ENCODE measurements around the gene SREK1. TPM values are rescaled to one million over a fixed set of nuclear protein-coding genes. Genes with fewer than 3 reads are reported as not detected.

SREK1 gene
- total RNA-seq, 4 donors from 2014 or later: 63.0 to 118 (median 102) TPM

- Histone ChIP-seq H3K9me3 (peaks cover 0 to 11% (median 0%) of the 10 kb centered on the region in 4 donors), H3K27me3 (no peaks in the 10 kb centered on the region), H3K4me1 (no peaks in the 10 kb centered on the region), H3K4me3 (no peak overlapping the region), H3K27ac (no peak overlapping the region), H3K36me3 (no peaks in the 10 kb centered on the region)
- DNase-seq (ENCODE audit: low spot score in 2 of 2): no peak
- TF ChIP-seq CTCF (IDR thresholded peaks at IDR 0.05): no peak
- no peak for TF ChIP-seq EP300 (IDR thresholded peaks at IDR 0.05)
- no peak for TF ChIP-seq POLR2A (IDR thresholded peaks at IDR 0.05)
- WGBS, 2 donors: 85 to 87% methylated on average over 8 of the region's 8 CpGs
Observed at GRCh38 chr5:66224773-66225553, 80.9 kb downstream of the SREK1 start.

GRCh38 chr5:66230551-66230950 lies 86.5 kb downstream of the SREK1 start:
- 68 to 74% methylated on average over 1 of the region's 1 CpG for WGBS, 2 donors
- Histone ChIP-seq H3K27me3 (no peaks in the 10 kb centered on the region), H3K9me3 (peaks cover 0 to 4% (median 0%) of the 10 kb centered on the region in 4 donors), H3K36me3 (no peaks in the 10 kb centered on the region), H3K4me3 (no peak overlapping the region), H3K4me1 (no peaks in the 10 kb centered on the region), H3K27ac (no peak overlapping the region)
- DNase-seq (ENCODE audit: low spot score in 2 of 2): no peak
- TF ChIP-seq POLR2A (IDR thresholded peaks at IDR 0.05) (no peak), CTCF (IDR thresholded peaks at IDR 0.05) (no peak), EP300 (IDR thresholded peaks at IDR 0.05) (no peak)

GRCh38 chr5:66231508-66231907 lies 87.4 kb downstream of the SREK1 start:
- 44 to 58% methylated on average over 2 of the region's 2 CpGs for WGBS, 2 donors
- Histone ChIP-seq H3K27me3 (no peaks in the 10 kb centered on the region), H3K4me3 (no peak overlapping the region), H3K4me1 (no peaks in the 10 kb centered on the region), H3K9me3 (no peaks in the 10 kb centered on the region), H3K27ac (no peak overlapping the region), H3K36me3 (no peaks in the 10 kb centered on the region)
- no peak for DNase-seq (ENCODE audit: low spot score in 2 of 2)
- TF ChIP-seq CTCF (IDR thresholded peaks at IDR 0.05): no peak
- TF ChIP-seq EP300 (IDR thresholded peaks at IDR 0.05): no peak
- TF ChIP-seq POLR2A (IDR thresholded peaks at IDR 0.05): no peak

GRCh38 chr5:66232275-66232674 lies 88.2 kb downstream of the SREK1 start:
- Histone ChIP-seq H3K9me3 (no peaks in the 10 kb centered on the region), H3K36me3 (no peaks in the 10 kb centered on the region), H3K27ac (no peak overlapping the region), H3K4me1 (no peaks in the 10 kb centered on the region), H3K4me3 (no peak overlapping the region), H3K27me3 (no peaks in the 10 kb centered on the region)
- DNase-seq (ENCODE audit: low spot score in 2 of 2): no peak
- WGBS, 2 donors: 62 to 73% methylated on average over 6 of the region's 6 CpGs
- TF ChIP-seq EP300 (IDR thresholded peaks at IDR 0.05): no peak
- no peak for TF ChIP-seq POLR2A (IDR thresholded peaks at IDR 0.05)
- TF ChIP-seq CTCF (IDR thresholded peaks at IDR 0.05): no peak

- TF ChIP-seq POLR2A (IDR thresholded peaks at IDR 0.05) (no peak), CTCF (IDR thresholded peaks at IDR 0.05) (no peak), EP300 (IDR thresholded peaks at IDR 0.05) (no peak)
- H3K9me3 ChIP-seq: no peaks in the 10 kb centered on the region
Observed at GRCh38 chr5:66232706-66233445, 88.8 kb downstream of the SREK1 start.

More at GRCh38 chr5:66232706-66233445, 88.8 kb downstream of the SREK1 start:
- Histone ChIP-seq H3K4me3 (no peak overlapping the region), H3K4me1 (no peaks in the 10 kb centered on the region), H3K36me3 (no peaks in the 10 kb centered on the region), H3K27me3 (no peaks in the 10 kb centered on the region), H3K27ac (no peak overlapping the region)
- no peak for DNase-seq (ENCODE audit: low spot score in 2 of 2)
- 48 to 51% methylated on average over 12 of the region's 12 CpGs for WGBS, 2 donors

Measured in tibial nerve (tissue), 4 donors.